Fibroblast of the aortic adventitia (primary cell): ENCODE results near the gene NELL1. TPM values are rescaled to one million over a fixed set of nuclear protein-coding genes. Genes with fewer than 3 reads are reported as not detected.

ENCODE experiments used
- DNase-seq: peaks from one replicate; pipeline ENCODE4 v3.0.0-alpha.2; 2010; ENCODE audit warnings: low read depth
- H3K4me3 ChIP-seq: 2 replicates; pipeline ENCODE4 v1.5.1; 2011; ENCODE audit warnings: low read depth, mild to moderate bottlenecking, control low read depth, low read length, moderate library complexity
- small RNA-seq: library from RNA; depleted of rRNA; stranded (forward); fragments of <200 nt; gene quantifications from one replicate; pipeline ENCODE3, GENCODE V24; 2012
- total RNA-seq: library from RNA; depleted of rRNA; stranded (reverse); fragments of >200 nt; gene quantifications from 2 replicates; pipeline ENCODE4 v1.2.3, GENCODE V29; 2012; ENCODE audit warnings: low replicate concordance
- TF ChIP-seq, protein P1 (sequence below): IDR thresholded peaks from 2 replicates; pipeline ENCODE4 v1.5.1; 2011; ENCODE audit warnings: mild to moderate bottlenecking, low read length, control low read depth, inconsistent platforms; ENCODE audit not compliant: insufficient read depth

Gene NELL1
- total RNA-seq, 1 donor = not detected

DNA sequence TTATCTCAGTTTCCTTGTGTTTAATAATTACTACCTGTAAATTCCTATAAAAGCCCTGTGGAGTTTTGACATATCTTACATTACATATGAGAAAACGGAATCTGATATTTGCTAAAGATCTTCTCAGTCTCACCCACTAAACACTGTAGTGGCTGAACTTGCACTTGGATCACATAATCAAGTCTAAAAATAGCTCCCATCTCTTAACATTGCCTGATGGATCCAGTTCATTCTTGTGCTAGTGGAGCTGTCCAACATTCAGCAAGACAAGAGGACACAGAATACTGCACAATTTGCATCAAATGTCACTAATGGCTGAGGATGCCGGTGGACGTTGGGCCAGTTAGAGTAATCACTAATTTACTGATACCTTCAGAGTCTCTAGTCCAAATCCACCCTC, 953.6 kb downstream of the NELL1 start:
- no peak overlapping the region for H3K4me3 ChIP-seq
- TF ChIP-seq, protein P1, sequence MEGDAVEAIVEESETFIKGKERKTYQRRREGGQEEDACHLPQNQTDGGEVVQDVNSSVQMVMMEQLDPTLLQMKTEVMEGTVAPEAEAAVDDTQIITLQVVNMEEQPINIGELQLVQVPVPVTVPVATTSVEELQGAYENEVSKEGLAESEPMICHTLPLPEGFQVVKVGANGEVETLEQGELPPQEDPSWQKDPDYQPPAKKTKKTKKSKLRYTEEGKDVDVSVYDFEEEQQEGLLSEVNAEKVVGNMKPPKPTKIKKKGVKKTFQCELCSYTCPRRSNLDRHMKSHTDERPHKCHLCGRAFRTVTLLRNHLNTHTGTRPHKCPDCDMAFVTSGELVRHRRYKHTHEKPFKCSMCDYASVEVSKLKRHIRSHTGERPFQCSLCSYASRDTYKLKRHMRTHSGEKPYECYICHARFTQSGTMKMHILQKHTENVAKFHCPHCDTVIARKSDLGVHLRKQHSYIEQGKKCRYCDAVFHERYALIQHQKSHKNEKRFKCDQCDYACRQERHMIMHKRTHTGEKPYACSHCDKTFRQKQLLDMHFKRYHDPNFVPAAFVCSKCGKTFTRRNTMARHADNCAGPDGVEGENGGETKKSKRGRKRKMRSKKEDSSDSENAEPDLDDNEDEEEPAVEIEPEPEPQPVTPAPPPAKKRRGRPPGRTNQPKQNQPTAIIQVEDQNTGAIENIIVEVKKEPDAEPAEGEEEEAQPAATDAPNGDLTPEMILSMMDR = no peak
- DNase-seq = no peak

Small RNAs within 50 kb of the gene (small RNA-seq; reads per million reads assigned to genes)
- gene RNA5SP336 (15.0 reads per million, percentile 95 among the genes with 10 or more reads in this experiment), gene RNA5SP337 (not detected)

Other genes starting within 250 kb of the NELL1 start
- gene SLC6A5, start 70.0 kb upstream of the NELL1 start, total RNA-seq = not detected in 2 replicates